RWPE1 (cell line): ENCODE measurements around the gene SERGEF.

Experiments used
- CTCF ChIA-PET: fragments of 350-600 bp; sonication (Branson Sonifier 250); formaldehyde crosslinking; extraction: SDS; loops from one replicate; lab custom pipeline; 2021; lab: Yijun Ruan, JAX
- POLR2A ChIA-PET: fragments of 400-600 bp; formaldehyde crosslinking; extraction: SDS; loops from one replicate; lab custom pipeline; 2020; ENCODE audit warnings: antibody characterized with exemption; ENCODE audit not compliant: low non-redundant PET; lab: Yijun Ruan, JAX
- DNase-seq: peaks from one replicate; pipeline ENCODE4 v3.0.0; 2012; ENCODE audit warnings: low spot score
- H3K27ac ChIP-seq: fragments of 450-650 bp; 2 replicates; pipeline ENCODE4 v1.5.1; 2017
- CTCF ChIP-seq: fragments of 450-650 bp; conservative IDR thresholded peaks from 2 replicates; pipeline ENCODE4 v1.5.1; 2017; ENCODE audit warnings: low read depth, mild to moderate bottlenecking

The SERGEF gene

GRCh38 chr11:17838102-17838501 lies 174.7 kb downstream of the SERGEF start:
- CTCF ChIA-PET, result no interaction called here
- POLR2A ChIA-PET, result no interaction called here
- TF ChIP-seq CTCF, result no peak

GRCh38 chr11:17831883-17832282 lies 181.0 kb downstream of the SERGEF start:
- CTCF ChIA-PET, result no interaction called here

More at GRCh38 chr11:17838102-17838501, 174.7 kb downstream of the SERGEF start:
- DNase-seq, result no peak
- H3K27ac ChIP-seq, result no peak overlapping the region

GRCh38 chr11:17831228-17831627 lies 181.6 kb downstream of the SERGEF start:
- H3K27ac ChIP-seq, result no peak overlapping the region
- POLR2A ChIA-PET, result no interaction called here

More at GRCh38 chr11:17831883-17832282, 181.0 kb downstream of the SERGEF start:
- no peak for TF ChIP-seq CTCF
- no peak overlapping the region for H3K27ac ChIP-seq
- no peak for DNase-seq
- POLR2A ChIA-PET, result no interaction called here

GRCh38 chr11:17828311-17828751 lies 184.5 kb downstream of the SERGEF start:
- TF ChIP-seq CTCF, result no peak
- DNase-seq, result no peak
- H3K27ac ChIP-seq, result no peak overlapping the region
- ChIA-PET POLR2A (no interaction called here), CTCF (interaction anchor here (0.7 to 1.1 kb wide), 2 partner anchors 12 to 78 kb away, joined by 3 read pairs; no protein-coding TSS in a partner anchor)

More at GRCh38 chr11:17831228-17831627, 181.6 kb downstream of the SERGEF start:
- no peak for DNase-seq
- no peak for TF ChIP-seq CTCF
- CTCF ChIA-PET, result no interaction called here

- CTCF ChIA-PET, result interaction anchor here (0.7 to 1.6 kb wide), 6 partner anchors 56 to 148 kb away, joined by 3 to 8 read pairs (median 4); no protein-coding TSS in a partner anchor
- POLR2A ChIA-PET, result no interaction called here
- peak; percentile 22 for DNase-seq
- H3K27ac ChIP-seq, result no peak overlapping the region
- TF ChIP-seq CTCF, result 0 out of 2 replicates have a peak, but pooled peaks have one; percentile 9
Observed at GRCh38 chr11:17827006-17827405, 185.8 kb downstream of the SERGEF start.

GRCh38 chr11:17822401-17822781 lies 190.5 kb downstream of the SERGEF start:
- CTCF ChIA-PET, result no interaction called here
- POLR2A ChIA-PET, result no interaction called here
- no peak for DNase-seq
- no peak overlapping the region for H3K27ac ChIP-seq
- TF ChIP-seq CTCF, result no peak
